Activated naive CD8-positive, alpha-beta T cell (primary cell): Measurements from ENCODE around the gene AKAP13.
A peak's percentile ranks its signal among the peaks of the same experiment; 100 is the strongest.
"Not testable (repeated sequence)": the region's sequence is repeated elsewhere in the genome, so short reads cannot be mapped to it uniquely, and the experiment has no call there.

Experiments used
- H3K27ac Mint-ChIP-seq: one replicate; pipeline ENCODE4 v1.8.0; 2021; ENCODE audit warnings: mixed read lengths
- H3K27me3 Mint-ChIP-seq: one replicate; pipeline ENCODE4 v1.8.0; 2021; ENCODE audit warnings: mixed read lengths
- H3K36me3 Mint-ChIP-seq: one replicate; pipeline ENCODE4 v1.8.0; 2021; ENCODE audit warnings: mixed read lengths
- H3K4me1 Mint-ChIP-seq: one replicate; pipeline ENCODE4 v1.8.0; 2021; ENCODE audit warnings: low read depth, mixed read lengths
- H3K4me3 Mint-ChIP-seq: one replicate; pipeline ENCODE4 v1.8.0; 2021; ENCODE audit warnings: mild to moderate bottlenecking, mixed read lengths
- H3K9me3 Mint-ChIP-seq: one replicate; pipeline ENCODE4 v1.8.0; 2021; ENCODE audit warnings: low read depth, mixed read lengths

Gene AKAP13

GRCh38 chr15:85579957-85580694 is 199.7 kb downstream of the AKAP13 start:
- H3K27me3 Mint-ChIP-seq, result no peaks in the 10 kb centered on the region
- H3K27ac Mint-ChIP-seq, result peak overlapping the region; percentile 92
- peak overlapping the region; percentile 85 for H3K4me3 Mint-ChIP-seq
- H3K36me3 Mint-ChIP-seq, result peaks cover 4% of the 10 kb centered on the region
- H3K9me3 Mint-ChIP-seq, result no peaks in the 10 kb centered on the region
- H3K4me1 Mint-ChIP-seq, result peaks cover 62% of the 10 kb centered on the region

GRCh38 chr15:85580879-85581278 is 200.5 kb downstream of the AKAP13 start:
- Mint-ChIP-seq H3K4me1 (peaks cover 69% of the 10 kb centered on the region), H3K9me3 (no peaks in the 10 kb centered on the region), H3K27me3 (no peaks in the 10 kb centered on the region), H3K4me3 (peak overlapping the region; percentile 85), H3K27ac (peak overlapping the region; percentile 92), H3K36me3 (peaks cover 8% of the 10 kb centered on the region)

GRCh38 chr15:85581495-85581894 is 201.1 kb downstream of the AKAP13 start:
- Mint-ChIP-seq H3K27ac (peak overlapping the region; percentile 92), H3K27me3 (no peaks in the 10 kb centered on the region), H3K36me3 (peaks cover 8% of the 10 kb centered on the region), H3K4me1 (peaks cover 72% of the 10 kb centered on the region), H3K4me3 (peak overlapping the region; percentile 85), H3K9me3 (no peaks in the 10 kb centered on the region)

- Mint-ChIP-seq H3K9me3 (no peaks in the 10 kb centered on the region), H3K4me1 (peaks cover 72% of the 10 kb centered on the region), H3K36me3 (peaks cover 11% of the 10 kb centered on the region)
Observed at GRCh38 chr15:85582131-85583079, 202.0 kb downstream of the AKAP13 start.

GRCh38 chr15:85583442-85583841 is 203.0 kb downstream of the AKAP13 start:
- H3K27ac Mint-ChIP-seq, result peak overlapping the region; percentile 92
- peaks cover 78% of the 10 kb centered on the region for H3K4me1 Mint-ChIP-seq
- no peaks in the 10 kb centered on the region for H3K27me3 Mint-ChIP-seq
- H3K4me3 Mint-ChIP-seq, result peak overlapping the region; percentile 85
- H3K36me3 Mint-ChIP-seq, result peaks cover 16% of the 10 kb centered on the region
- H3K9me3 Mint-ChIP-seq, result no peaks in the 10 kb centered on the region

More at GRCh38 chr15:85582131-85583079, 202.0 kb downstream of the AKAP13 start:
- Mint-ChIP-seq H3K4me3 (peak overlapping the region; percentile 85), H3K27ac (peak overlapping the region; percentile 92), H3K27me3 (no peaks in the 10 kb centered on the region)

GRCh38 chr15:85583923-85584390 is 203.6 kb downstream of the AKAP13 start:
- H3K36me3 Mint-ChIP-seq, result peaks cover 16% of the 10 kb centered on the region

GRCh38 chr15:85584872-85585271 is 204.5 kb downstream of the AKAP13 start:
- Mint-ChIP-seq H3K27ac (peak overlapping the region; percentile 36), H3K4me1 (peaks cover 70% of the 10 kb centered on the region), H3K4me3 (peak overlapping the region; percentile 33), H3K9me3 (no peaks in the 10 kb centered on the region), H3K27me3 (no peaks in the 10 kb centered on the region), H3K36me3 (peaks cover 16% of the 10 kb centered on the region)

More at GRCh38 chr15:85583923-85584390, 203.6 kb downstream of the AKAP13 start:
- H3K4me1 Mint-ChIP-seq, result peaks cover 77% of the 10 kb centered on the region
- H3K4me3 Mint-ChIP-seq, result peak overlapping the region; percentile 85
- no peaks in the 10 kb centered on the region for H3K9me3 Mint-ChIP-seq
- no peaks in the 10 kb centered on the region for H3K27me3 Mint-ChIP-seq
- H3K27ac Mint-ChIP-seq, result peak overlapping the region; percentile 92

- not testable (repeated sequence) for H3K4me3 Mint-ChIP-seq, H3K27me3 Mint-ChIP-seq, H3K9me3 Mint-ChIP-seq, H3K27ac Mint-ChIP-seq
- peaks cover 14% of the 10 kb centered on the region for H3K36me3 Mint-ChIP-seq
- peaks cover 57% of the 10 kb centered on the region for H3K4me1 Mint-ChIP-seq
Observed at GRCh38 chr15:85586196-85586595, 205.8 kb downstream of the AKAP13 start.

GRCh38 chr15:85587707-85588411 is 207.5 kb downstream of the AKAP13 start:
- Mint-ChIP-seq H3K27me3 (no peaks in the 10 kb centered on the region), H3K4me3 (no peak overlapping the region), H3K36me3 (peaks cover 15% of the 10 kb centered on the region), H3K27ac (no peak overlapping the region), H3K4me1 (peaks cover 40% of the 10 kb centered on the region), H3K9me3 (no peaks in the 10 kb centered on the region)

GRCh38 chr15:85588677-85589076 is 208.3 kb downstream of the AKAP13 start:
- no peak overlapping the region for H3K4me3 Mint-ChIP-seq
- no peak overlapping the region for H3K27ac Mint-ChIP-seq
- peaks cover 35% of the 10 kb centered on the region for H3K4me1 Mint-ChIP-seq
- H3K9me3 Mint-ChIP-seq, result no peaks in the 10 kb centered on the region
- H3K27me3 Mint-ChIP-seq, result no peaks in the 10 kb centered on the region
- peaks cover 15% of the 10 kb centered on the region for H3K36me3 Mint-ChIP-seq

- Mint-ChIP-seq H3K9me3 (no peaks in the 10 kb centered on the region), H3K4me1 (peaks cover 31% of the 10 kb centered on the region), H3K36me3 (peaks cover 15% of the 10 kb centered on the region), H3K27ac (no peak overlapping the region), H3K27me3 (no peaks in the 10 kb centered on the region), H3K4me3 (no peak overlapping the region)
Observed at GRCh38 chr15:85589851-85590250, 209.4 kb downstream of the AKAP13 start.

- no peak overlapping the region for H3K4me3 Mint-ChIP-seq
- H3K4me1 Mint-ChIP-seq, result peaks cover 35% of the 10 kb centered on the region
- H3K9me3 Mint-ChIP-seq, result no peaks in the 10 kb centered on the region
- no peak overlapping the region for H3K27ac Mint-ChIP-seq
- no peaks in the 10 kb centered on the region for H3K27me3 Mint-ChIP-seq
- H3K36me3 Mint-ChIP-seq, result peaks cover 11% of the 10 kb centered on the region
Observed at GRCh38 chr15:85591622-85592021, 211.2 kb downstream of the AKAP13 start.

GRCh38 chr15:85592148-85592547 is 211.7 kb downstream of the AKAP13 start:
- Mint-ChIP-seq H3K4me1 (peaks cover 40% of the 10 kb centered on the region), H3K27me3 (no peaks in the 10 kb centered on the region), H3K9me3 (no peaks in the 10 kb centered on the region), H3K36me3 (peaks cover 9% of the 10 kb centered on the region), H3K27ac (no peak overlapping the region), H3K4me3 (no peak overlapping the region)

GRCh38 chr15:85593809-85594445 is 213.5 kb downstream of the AKAP13 start:
- Mint-ChIP-seq H3K9me3 (no peaks in the 10 kb centered on the region), H3K4me1 (peaks cover 44% of the 10 kb centered on the region), H3K27ac (peak overlapping the region; percentile 61), H3K36me3 (peaks cover 7% of the 10 kb centered on the region), H3K27me3 (no peaks in the 10 kb centered on the region), H3K4me3 (no peak overlapping the region)
